Activated T-helper 17 cell treated with anti-CD3 and anti-CD28 coated beads, Interleukin-2, amount 50 U/mL, for 72 hours (primary cell): ENCODE measurements around the gene CA7. TPM values are rescaled to one million over a fixed set of nuclear protein-coding genes. Genes with fewer than 3 reads are reported as not detected.
A peak's percentile ranks its signal among the peaks of the same experiment; 100 is the strongest.
"Not testable (repeated sequence)": the region's sequence is repeated elsewhere in the genome, so short reads cannot be mapped to it uniquely, and the experiment has no call there.

Experiments used
- ATAC-seq: fragments of 150-1000 bp; cut with Tn5 transposase; replicated peaks from 2 replicates; pipeline ENCODE4 v1.10.0; 2021; ENCODE audit warnings: mild to moderate bottlenecking, moderate library complexity
- H3K27ac Mint-ChIP-seq: one replicate; pipeline ENCODE4 v1.8.0; 2022; ENCODE audit warnings: mixed read lengths
- H3K27me3 Mint-ChIP-seq: one replicate; pipeline ENCODE4 v1.8.0; 2022; ENCODE audit warnings: mixed read lengths
- H3K36me3 Mint-ChIP-seq: one replicate; pipeline ENCODE4 v1.8.0; 2022; ENCODE audit warnings: low read depth, mild to moderate bottlenecking, mixed read lengths
- H3K4me1 Mint-ChIP-seq: one replicate; pipeline ENCODE4 v1.8.0; 2022; ENCODE audit warnings: mixed read lengths
- H3K4me3 Mint-ChIP-seq: one replicate; pipeline ENCODE4 v1.8.0; 2022; ENCODE audit warnings: mild to moderate bottlenecking, mixed read lengths
- H3K9me3 Mint-ChIP-seq: one replicate; pipeline ENCODE4 v1.8.0; 2022; ENCODE audit warnings: mixed read lengths
- total RNA-seq, 2 donors: library from RNA; stranded (reverse); gene quantifications; one replicate each; pipeline ENCODE4 v1.2.3, GENCODE V29; 2022

CA7 gene
- total RNA-seq, 2 donors from 2014 or later: not detected

- Mint-ChIP-seq H3K36me3 (peaks cover 78% of the 10 kb centered on the region), H3K9me3 (no peaks in the 10 kb centered on the region)
- ATAC-seq: no peak
Measured at GRCh38 chr16:66889622-66890021, 45.4 kb downstream of the CA7 start.

GRCh38 chr16:66890799-66891198 lies 46.6 kb downstream of the CA7 start:
- H3K27ac Mint-ChIP-seq: peak overlapping the region; percentile 43
- no peak for ATAC-seq
- no peaks in the 10 kb centered on the region for H3K9me3 Mint-ChIP-seq
- peaks cover 17% of the 10 kb centered on the region for H3K4me1 Mint-ChIP-seq
- no peaks in the 10 kb centered on the region for H3K27me3 Mint-ChIP-seq
- H3K4me3 Mint-ChIP-seq: no peak overlapping the region
- H3K36me3 Mint-ChIP-seq: peaks cover 66% of the 10 kb centered on the region

More at GRCh38 chr16:66889622-66890021, 45.4 kb downstream of the CA7 start:
- H3K27ac Mint-ChIP-seq: no peak overlapping the region
- H3K27me3 Mint-ChIP-seq: no peaks in the 10 kb centered on the region
- no peak overlapping the region for H3K4me3 Mint-ChIP-seq
- H3K4me1 Mint-ChIP-seq: peaks cover 26% of the 10 kb centered on the region

- H3K4me3 Mint-ChIP-seq: no peak overlapping the region
- H3K27ac Mint-ChIP-seq: peak overlapping the region; percentile 43
Measured at GRCh38 chr16:66891360-66891759, 47.1 kb downstream of the CA7 start.

GRCh38 chr16:66891797-66892196 lies 47.6 kb downstream of the CA7 start:
- no peak for ATAC-seq
- no peaks in the 10 kb centered on the region for H3K9me3 Mint-ChIP-seq
- peaks cover 56% of the 10 kb centered on the region for H3K36me3 Mint-ChIP-seq
- H3K27me3 Mint-ChIP-seq: no peaks in the 10 kb centered on the region
- no peak overlapping the region for H3K27ac Mint-ChIP-seq
- no peak overlapping the region for H3K4me3 Mint-ChIP-seq
- H3K4me1 Mint-ChIP-seq: peaks cover 15% of the 10 kb centered on the region

More at GRCh38 chr16:66891360-66891759, 47.1 kb downstream of the CA7 start:
- Mint-ChIP-seq H3K4me1 (peaks cover 15% of the 10 kb centered on the region), H3K9me3 (no peaks in the 10 kb centered on the region), H3K36me3 (peaks cover 61% of the 10 kb centered on the region), H3K27me3 (no peaks in the 10 kb centered on the region)
- no peak for ATAC-seq

- no peak overlapping the region for H3K4me3 Mint-ChIP-seq
- no peak for ATAC-seq
- H3K9me3 Mint-ChIP-seq: no peaks in the 10 kb centered on the region
- H3K27me3 Mint-ChIP-seq: no peaks in the 10 kb centered on the region
- no peak overlapping the region for H3K27ac Mint-ChIP-seq
- peaks cover 4% of the 10 kb centered on the region for H3K4me1 Mint-ChIP-seq
- peaks cover 34% of the 10 kb centered on the region for H3K36me3 Mint-ChIP-seq
Measured at GRCh38 chr16:66894055-66894454, 49.8 kb downstream of the CA7 start.

- Mint-ChIP-seq H3K9me3 (no peaks in the 10 kb centered on the region), H3K4me1 (peaks cover 4% of the 10 kb centered on the region), H3K4me3 (no peak overlapping the region), H3K27ac (no peak overlapping the region), H3K27me3 (no peaks in the 10 kb centered on the region), H3K36me3 (peaks cover 23% of the 10 kb centered on the region)
- ATAC-seq: peak; percentile 94
Measured at GRCh38 chr16:66894948-66895688, 50.9 kb downstream of the CA7 start.

GRCh38 chr16:66895689-66895979 lies 51.4 kb downstream of the CA7 start:
- Mint-ChIP-seq H3K4me1 (peaks cover 4% of the 10 kb centered on the region), H3K27ac (no peak overlapping the region), H3K9me3 (no peaks in the 10 kb centered on the region), H3K4me3 (no peak overlapping the region), H3K27me3 (no peaks in the 10 kb centered on the region), H3K36me3 (peaks cover 20% of the 10 kb centered on the region)
- no peak for ATAC-seq

- peaks cover 4% of the 10 kb centered on the region for H3K4me1 Mint-ChIP-seq
- H3K4me3 Mint-ChIP-seq: no peak overlapping the region
- H3K27ac Mint-ChIP-seq: peak overlapping the region; percentile 51
- no peaks in the 10 kb centered on the region for H3K9me3 Mint-ChIP-seq
- H3K36me3 Mint-ChIP-seq: peaks cover 16% of the 10 kb centered on the region
- no peaks in the 10 kb centered on the region for H3K27me3 Mint-ChIP-seq
- ATAC-seq: no peak
Measured at GRCh38 chr16:66895999-66896398, 51.8 kb downstream of the CA7 start.

GRCh38 chr16:66896682-66897081 lies 52.5 kb downstream of the CA7 start:
- H3K36me3 Mint-ChIP-seq, H3K27me3 Mint-ChIP-seq, H3K4me3 Mint-ChIP-seq, ATAC-seq, H3K4me1 Mint-ChIP-seq, H3K9me3 Mint-ChIP-seq: not testable (repeated sequence)
- H3K27ac Mint-ChIP-seq: peak overlapping the region; percentile 51

GRCh38 chr16:66898207-66898606 lies 54.0 kb downstream of the CA7 start:
- no peaks in the 10 kb centered on the region for H3K4me1 Mint-ChIP-seq
- no peak overlapping the region for H3K27ac Mint-ChIP-seq
- no peak overlapping the region for H3K4me3 Mint-ChIP-seq
- no peaks in the 10 kb centered on the region for H3K9me3 Mint-ChIP-seq
- no peak for ATAC-seq
- H3K36me3 Mint-ChIP-seq: peaks cover under 1% of the 10 kb centered on the region
- no peaks in the 10 kb centered on the region for H3K27me3 Mint-ChIP-seq

- H3K27me3 Mint-ChIP-seq: no peaks in the 10 kb centered on the region
- H3K4me3 Mint-ChIP-seq: no peak overlapping the region
- H3K27ac Mint-ChIP-seq: peak overlapping the region; percentile 11
- H3K4me1 Mint-ChIP-seq: no peaks in the 10 kb centered on the region
- no peak for ATAC-seq
- H3K9me3 Mint-ChIP-seq: no peaks in the 10 kb centered on the region
- H3K36me3 Mint-ChIP-seq: no peaks in the 10 kb centered on the region
Measured at GRCh38 chr16:66898933-66899309, 54.7 kb downstream of the CA7 start.

GRCh38 chr16:66899310-66899944 lies 55.2 kb downstream of the CA7 start:
- Mint-ChIP-seq H3K27ac (peak overlapping the region; percentile 11), H3K9me3 (no peaks in the 10 kb centered on the region), H3K4me1 (no peaks in the 10 kb centered on the region), H3K27me3 (no peaks in the 10 kb centered on the region), H3K36me3 (no peaks in the 10 kb centered on the region), H3K4me3 (no peak overlapping the region)
- ATAC-seq: no peak

- Mint-ChIP-seq H3K4me3 (no peak overlapping the region), H3K27ac (no peak overlapping the region), H3K9me3 (no peaks in the 10 kb centered on the region), H3K36me3 (no peaks in the 10 kb centered on the region), H3K27me3 (no peaks in the 10 kb centered on the region), H3K4me1 (no peaks in the 10 kb centered on the region)
- no peak for ATAC-seq
Measured at GRCh38 chr16:66899945-66900710, 55.9 kb downstream of the CA7 start.

- Mint-ChIP-seq H3K27me3 (no peaks in the 10 kb centered on the region), H3K9me3 (no peaks in the 10 kb centered on the region), H3K4me1 (peaks cover 1% of the 10 kb centered on the region), H3K36me3 (no peaks in the 10 kb centered on the region), H3K4me3 (no peak overlapping the region), H3K27ac (no peak overlapping the region)
- no peak for ATAC-seq
Measured at GRCh38 chr16:66900721-66901441, 56.7 kb downstream of the CA7 start.
